Measurements from ENCODE around the gene BCKDHB.
"Not testable (repeated sequence)": the region's sequence is repeated elsewhere in the genome, so short reads cannot be mapped to it uniquely, and the experiment has no call there.

The BCKDHB gene

DNA sequence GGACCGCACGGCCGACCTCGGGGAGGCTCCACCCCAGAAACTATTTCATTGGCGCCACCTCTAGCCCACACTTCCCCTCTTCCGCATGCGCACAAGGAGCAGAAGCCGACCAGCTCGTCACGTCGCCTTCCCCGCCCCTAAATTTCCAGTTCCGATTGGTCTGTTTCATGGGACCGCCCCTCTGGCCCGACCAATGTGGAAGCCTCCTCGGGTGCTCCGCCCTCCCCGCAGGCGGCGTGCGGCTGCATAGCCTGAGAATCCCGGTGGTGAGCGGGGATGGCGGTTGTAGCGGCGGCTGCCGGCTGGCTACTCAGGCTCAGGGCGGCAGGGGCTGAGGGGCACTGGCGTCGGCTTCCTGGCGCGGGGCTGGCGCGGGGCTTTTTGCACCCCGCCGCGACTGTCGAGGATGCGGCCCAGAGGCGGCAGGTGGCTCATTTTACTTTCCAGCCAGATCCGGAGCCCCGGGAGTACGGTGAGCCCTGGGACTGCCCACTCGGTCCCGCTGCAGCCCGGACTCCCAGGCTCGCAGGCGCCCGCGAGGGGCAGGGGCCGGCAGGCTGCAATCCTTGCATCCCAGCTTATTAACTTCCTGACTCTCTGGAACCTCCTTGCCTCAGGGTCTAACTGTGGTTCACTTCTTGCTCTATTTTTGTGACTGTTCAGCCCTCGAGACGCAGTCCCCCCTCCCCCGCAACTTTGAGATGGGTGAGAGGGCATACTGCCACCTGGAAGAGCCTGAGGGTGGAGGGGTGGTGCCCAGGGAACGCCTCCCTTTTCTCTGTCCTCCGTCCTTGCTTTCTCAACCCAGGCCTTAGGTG, at the start of gene BCKDHB:
Gene BCKDHB, plus strand, starts transcription at position 254 of the 818 bp plus-strand sequence. Its CDS starts 23 bp downstream, at position 277.
- DNase-seq: peak; percentile 99

- no peak for DNase-seq
Observed at GRCh38 chr6:80060774-80061173, 45.7 kb upstream of the BCKDHB start.

GRCh38 chr6:80068146-80068545, 38.3 kb upstream of the BCKDHB start:
- not testable (repeated sequence) for DNase-seq

DNA sequence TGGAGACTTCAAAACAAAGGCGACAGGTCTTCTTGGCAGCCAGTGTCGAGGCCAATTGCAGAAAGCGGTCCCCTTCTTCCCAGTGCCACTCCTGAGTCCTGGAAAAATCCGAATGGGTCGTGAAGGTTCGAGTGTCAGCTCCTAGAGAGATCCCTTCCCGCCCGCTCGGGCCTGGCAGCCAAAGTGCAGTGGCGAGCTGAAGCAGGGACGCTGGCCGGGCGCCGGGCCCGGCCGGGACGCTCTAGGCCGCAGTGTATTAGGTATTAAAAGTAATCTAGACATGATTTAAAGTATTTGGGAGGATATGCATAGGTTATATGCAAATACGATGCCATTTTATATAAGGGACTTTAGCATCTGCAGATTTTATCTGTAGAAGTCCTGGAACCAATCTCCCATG, 36.0 kb upstream of the BCKDHB start:
- DNase-seq: not testable (repeated sequence)

DNA sequence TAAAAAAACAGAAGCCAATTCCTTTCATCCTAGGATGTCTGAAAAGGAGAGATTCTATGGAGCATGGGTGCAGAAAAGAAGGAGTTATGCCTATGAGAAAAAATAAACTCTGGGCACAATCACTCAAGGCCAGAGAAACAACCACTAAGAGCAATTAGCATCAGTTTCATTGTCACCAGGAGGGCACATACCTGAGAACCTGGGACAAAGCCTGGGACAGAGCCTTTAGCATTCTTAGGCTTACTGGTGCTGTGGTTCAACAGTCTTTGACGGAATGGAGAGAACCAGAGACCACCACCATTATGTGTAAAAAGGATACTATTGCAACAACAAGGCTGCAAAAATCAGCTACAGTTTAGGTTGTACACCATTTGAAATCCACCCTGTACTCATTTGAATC, 29.4 kb upstream of the BCKDHB start:
- DNase-seq: no peak

DNA sequence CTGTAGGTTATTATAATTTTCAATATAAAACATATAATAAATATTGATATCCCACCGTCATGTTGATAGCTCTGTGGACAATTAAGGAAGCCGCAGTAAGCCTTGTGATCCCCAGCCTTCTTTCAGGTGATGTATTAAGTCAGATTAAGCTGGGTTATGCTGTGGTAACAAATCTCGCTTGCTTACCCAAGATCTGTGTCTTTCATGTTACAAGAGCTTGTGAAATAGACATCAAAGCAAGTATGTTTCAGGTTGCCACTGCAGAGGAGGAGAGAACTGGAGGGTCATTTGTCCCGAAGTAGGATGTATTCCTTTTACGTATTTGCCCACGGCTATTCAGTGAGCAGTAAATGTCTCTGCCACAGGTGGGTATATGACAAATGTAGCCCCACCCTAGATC, 17.8 kb upstream of the BCKDHB start:
- DNase-seq: no peak

DNA sequence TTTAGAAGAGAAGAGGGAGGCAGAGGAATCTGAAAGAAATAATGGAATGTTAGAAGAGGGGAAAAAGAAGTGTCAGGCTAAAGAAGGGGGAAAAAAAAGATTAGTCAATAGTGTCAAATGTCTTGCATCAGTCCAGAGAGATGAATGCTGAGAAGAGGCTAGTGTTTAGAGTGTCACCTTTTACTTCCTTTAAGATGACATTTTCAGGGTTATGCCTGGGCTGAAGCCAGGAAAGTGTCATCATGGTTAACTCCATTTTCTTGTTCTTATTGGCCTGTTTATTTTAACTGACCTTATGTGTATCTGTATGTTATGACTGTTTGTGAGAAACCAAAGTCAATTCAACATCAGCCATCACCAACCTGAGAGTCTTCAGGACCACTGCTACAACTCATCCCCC, 15.0 kb upstream of the BCKDHB start:
- DNase-seq: no peak

DNA sequence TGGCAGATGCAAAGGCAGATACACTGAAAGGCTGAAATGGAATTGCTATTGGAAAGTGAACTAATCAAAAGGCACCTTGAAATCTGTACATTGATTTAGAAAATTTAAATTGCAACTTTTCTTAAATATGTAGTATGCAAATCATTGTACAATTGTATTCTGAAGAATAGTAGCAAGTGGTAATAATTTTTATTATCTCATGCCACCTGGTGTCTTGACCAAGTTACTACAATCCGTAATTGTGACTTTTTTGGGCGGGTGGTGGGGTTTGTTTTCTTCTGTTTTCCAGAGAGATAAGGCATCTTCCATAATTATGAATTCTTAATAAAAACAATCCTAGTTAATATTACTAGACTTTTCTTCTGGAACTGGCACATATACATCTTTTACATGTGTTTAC, 12.5 kb upstream of the BCKDHB start:
- peak; percentile 7 for DNase-seq

GRCh38 chr6:80095600-80095999, 10.9 kb upstream of the BCKDHB start:
- no peak for DNase-seq

DNA sequence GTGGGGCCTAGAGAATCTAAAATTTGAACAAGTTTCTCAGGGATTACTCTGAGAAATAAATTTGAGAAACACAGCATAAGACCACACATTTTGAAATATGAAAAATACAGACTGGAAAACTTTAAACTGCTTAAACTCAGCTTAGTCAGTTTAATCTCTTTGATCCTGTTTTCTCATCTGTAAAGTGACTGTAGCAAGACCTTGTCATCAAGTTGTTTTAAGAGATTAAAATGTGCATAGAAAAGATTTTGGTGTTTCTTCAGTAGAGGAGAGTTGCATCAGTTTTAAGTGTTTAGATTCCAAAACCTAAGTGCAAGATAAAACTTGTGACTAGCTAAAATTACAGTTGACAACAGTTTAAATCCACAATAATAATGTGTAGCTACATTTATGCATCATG, 8.1 kb upstream of the BCKDHB start:
- no peak for DNase-seq

- no peak for DNase-seq
Observed at GRCh38 chr6:80104520-80104919, 2.0 kb upstream of the BCKDHB start.

DNA sequence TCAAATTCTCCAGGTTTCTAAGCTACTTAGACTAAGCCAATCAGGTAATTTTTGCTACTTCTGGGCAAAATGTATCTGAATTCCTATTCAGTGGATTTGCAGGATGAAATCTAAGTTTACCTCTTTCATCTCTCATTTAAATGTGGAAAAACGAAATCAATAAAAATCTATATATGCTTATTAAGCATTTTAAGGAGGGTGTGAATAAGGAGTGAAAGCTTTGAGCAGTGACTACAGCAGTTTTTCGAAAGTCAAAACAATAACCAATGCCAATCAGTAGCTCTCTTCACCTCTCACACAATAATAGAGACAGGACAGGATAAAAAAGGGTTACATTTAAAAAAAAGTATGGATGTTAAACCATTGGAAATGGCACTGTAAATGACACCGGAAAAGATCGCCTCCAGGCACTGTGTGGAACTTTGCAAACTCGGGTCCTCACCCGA, 476 bp upstream of the BCKDHB start:
- no peak for DNase-seq

GRCh38 chr6:80122576-80122975, 16.1 kb downstream of the BCKDHB start:
- not testable (repeated sequence) for DNase-seq

DNA sequence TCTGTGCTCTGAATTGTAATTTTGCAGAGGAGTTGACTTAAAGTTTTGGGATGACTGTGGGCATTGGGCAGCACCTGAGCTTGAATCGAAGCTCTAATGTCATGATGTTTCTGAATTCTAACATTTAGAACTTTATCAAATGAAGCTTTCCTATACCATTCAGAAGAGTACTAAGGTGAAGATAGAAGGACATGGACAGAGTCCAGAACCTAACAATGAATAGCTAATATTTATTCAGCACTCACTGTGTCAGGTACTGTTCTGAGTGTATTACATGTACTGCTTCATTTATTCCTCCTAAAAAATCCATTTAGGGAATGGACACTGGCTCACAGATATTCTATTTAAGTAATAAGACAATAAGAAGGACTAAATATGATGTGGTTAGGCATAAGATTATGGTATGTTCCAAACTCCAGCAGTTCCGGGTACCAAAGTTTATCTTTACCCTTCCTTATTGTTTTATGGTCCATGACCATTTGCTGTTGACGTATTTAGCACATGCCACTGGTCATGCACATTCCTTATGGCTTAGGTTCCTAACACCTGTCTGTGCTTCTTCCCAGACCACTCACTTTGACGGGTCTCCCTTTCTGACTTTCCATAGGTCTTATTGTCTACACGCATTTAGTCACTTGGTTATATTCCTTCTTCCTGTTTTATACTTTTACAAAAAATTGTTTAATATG, 20.3 kb downstream of the BCKDHB start:
- DNase-seq: no peak

DNA sequence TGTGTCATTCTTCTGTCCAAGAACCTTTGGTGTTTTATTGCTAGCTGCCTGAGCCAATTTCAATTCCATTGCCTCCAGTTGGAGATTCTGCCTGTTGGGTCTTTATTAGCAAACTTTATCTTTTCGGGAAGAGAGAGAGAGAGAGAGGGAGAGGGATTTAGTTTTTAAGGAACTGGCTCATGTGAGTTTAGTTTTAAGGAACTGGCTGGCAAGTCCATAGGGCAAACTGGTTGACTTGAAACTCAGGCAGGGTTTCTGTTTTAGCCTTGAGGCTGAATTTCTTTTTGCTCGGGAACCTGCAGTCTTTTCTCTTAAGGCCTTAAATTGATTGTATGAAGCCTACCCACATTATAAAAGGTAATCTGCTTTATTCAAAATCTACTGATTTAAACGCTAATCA, 23.0 kb downstream of the BCKDHB start:
- DNase-seq: no peak

- peak; percentile 88 for DNase-seq
Observed at GRCh38 chr6:80133020-80133419, 26.5 kb downstream of the BCKDHB start.

DNA sequence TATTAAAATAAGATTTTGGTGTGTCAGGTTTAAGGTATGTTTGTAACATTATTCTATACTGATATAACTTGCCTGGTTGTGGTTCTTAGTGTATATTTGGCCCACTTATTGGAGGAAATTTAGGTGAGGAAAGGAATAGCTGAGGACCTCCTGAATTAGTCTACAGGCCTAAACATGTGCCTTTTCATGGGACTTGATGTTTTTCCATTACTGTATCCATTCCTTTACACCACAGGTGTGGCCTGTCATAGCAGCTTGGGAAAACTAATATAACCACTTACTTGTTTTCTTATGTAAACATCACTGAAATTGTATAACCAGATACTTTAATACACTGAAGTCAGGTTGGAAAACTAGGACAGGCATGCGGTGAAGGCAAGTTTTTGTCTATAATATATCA, 27.6 kb downstream of the BCKDHB start:
- DNase-seq: no peak

- peak; percentile 53 for DNase-seq
Observed at GRCh38 chr6:80142586-80142985, 36.1 kb downstream of the BCKDHB start.

GRCh38 chr6:80143419-80143937, 37.0 kb downstream of the BCKDHB start:
- DNase-seq: peak; percentile 91

GRCh38 chr6:80144753-80145315, 38.4 kb downstream of the BCKDHB start:
- no peak for DNase-seq

- DNase-seq: no peak
Observed at GRCh38 chr6:80145509-80145908, 39.0 kb downstream of the BCKDHB start.

- DNase-seq: no peak
Observed at GRCh38 chr6:80145921-80146320, 39.5 kb downstream of the BCKDHB start.

GRCh38 chr6:80148220-80148619, 41.7 kb downstream of the BCKDHB start:
- DNase-seq: no peak

DNA sequence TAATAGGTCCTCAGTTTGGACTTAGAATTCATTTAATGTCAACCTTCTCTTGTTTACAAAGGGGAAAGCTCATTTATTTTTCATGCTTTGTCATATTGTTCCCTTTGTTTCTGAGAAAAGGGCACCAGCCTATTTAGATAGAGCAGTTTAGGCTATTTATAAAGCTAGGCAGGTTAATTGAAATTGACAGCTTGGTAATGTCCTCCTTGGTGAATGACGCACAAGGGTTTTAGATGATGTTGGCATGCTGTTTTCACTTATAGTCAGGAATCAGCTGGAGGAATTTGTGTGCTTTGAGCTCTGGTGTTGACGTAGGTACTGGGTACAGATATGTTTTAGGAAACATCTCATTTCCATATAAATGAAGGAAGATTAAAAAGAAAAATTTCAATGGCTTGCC, 45.2 kb downstream of the BCKDHB start:
- no peak for DNase-seq
